HG03139 (cell line): ENCODE data around the gene RARA.
A peak's percentile ranks its signal among the peaks of the same experiment; 100 is the strongest.

ENCODE experiments used
- ATAC-seq: cut with Tn5 transposase; IDR thresholded peaks from one replicate; pipeline ENCODE4 v1.9.1; 2021; ENCODE audit not compliant: unreplicated experiment

The RARA gene

DNA sequence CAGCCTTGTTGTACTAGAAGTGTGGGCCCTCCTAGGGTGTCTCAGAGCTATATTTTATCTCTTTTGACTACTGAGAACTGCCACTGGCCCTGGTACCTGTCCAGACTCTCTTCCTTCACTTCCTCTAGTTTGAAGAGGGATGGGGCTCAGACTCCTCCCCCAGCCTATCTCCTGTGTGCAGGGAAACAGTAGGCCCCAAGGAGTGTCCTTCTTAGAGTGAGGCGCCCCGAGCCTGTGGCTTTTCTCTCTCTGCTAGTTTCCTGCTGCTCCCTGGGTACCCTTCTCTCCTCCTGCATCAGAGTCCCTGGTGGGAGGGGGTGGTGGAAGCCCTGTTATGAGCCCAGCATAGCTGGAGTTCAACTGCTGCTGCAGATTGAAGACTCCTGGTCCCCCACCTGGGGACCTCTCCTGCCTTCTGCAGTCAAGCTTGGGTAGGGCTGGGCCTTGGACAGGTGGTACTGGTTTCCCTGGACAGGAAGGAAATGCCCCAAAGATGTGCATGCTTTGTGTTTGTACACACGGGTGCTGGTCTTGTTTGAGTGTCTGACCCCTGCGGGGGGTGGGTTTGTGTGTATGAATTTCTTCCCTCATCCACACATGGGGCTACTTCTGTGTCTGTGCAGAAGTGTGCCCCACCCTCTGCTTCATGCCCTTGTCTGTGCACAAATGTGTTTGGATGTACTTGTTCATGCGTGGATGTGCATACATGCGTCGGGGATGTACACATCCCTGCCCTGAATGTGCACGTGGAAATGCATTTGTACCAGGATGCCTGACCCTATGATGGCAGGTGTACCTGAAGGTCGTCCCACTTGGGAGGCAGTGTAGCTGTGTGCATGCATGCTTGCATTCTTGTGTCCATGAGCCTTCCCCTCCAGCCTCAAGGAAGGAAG is 6.9 kb downstream of the RARA start:
- ATAC-seq = no peak

- no peak for ATAC-seq
Measured at GRCh38 chr17:40316571-40317344, 7.8 kb downstream of the RARA start.

GRCh38 chr17:40317345-40317873 is 8.4 kb downstream of the RARA start:
- no peak for ATAC-seq

- ATAC-seq = peak; percentile 36
Measured at GRCh38 chr17:40317880-40318829, 9.2 kb downstream of the RARA start.

- no peak for ATAC-seq
Measured at GRCh38 chr17:40318830-40319391, 9.9 kb downstream of the RARA start.

GRCh38 chr17:40319651-40320540 is 10.9 kb downstream of the RARA start:
- no peak for ATAC-seq

DNA sequence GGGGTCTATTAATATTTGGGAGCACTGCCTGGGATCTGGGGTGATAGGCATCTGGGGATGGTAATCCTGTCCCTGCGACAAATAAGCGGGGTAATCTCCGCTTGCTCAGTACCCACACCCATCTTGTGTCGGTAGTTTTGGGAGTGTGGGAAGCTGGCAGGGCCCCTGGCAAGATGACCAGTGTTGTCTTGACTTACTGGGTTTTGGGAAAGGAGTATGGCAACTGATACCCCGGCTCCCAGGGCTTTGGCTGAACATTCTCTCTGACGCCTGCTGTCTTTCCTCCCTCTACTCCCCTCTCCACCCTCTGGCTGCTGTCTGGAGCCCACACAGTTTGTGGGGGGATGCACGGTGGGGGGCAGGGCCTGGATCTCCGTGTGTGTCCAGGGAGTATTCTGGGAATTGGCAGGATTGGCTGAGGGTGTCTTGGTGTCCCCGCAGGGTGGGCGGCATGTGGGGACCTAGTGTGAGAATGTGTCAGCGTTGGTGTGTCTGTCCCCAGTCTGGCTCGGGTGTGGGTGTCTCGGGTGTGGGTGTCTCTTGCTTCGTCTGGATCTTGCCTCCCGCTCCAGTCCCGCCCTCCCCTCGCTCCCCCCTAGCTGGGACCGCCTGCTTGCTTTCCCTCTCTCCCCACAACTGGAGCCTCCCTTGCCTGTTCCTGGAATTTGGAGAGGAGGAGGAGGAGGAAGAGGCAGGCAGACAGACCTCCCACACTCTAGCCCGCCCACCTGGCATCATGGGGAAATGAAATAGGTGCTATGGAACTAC is 12.0 kb downstream of the RARA start:
- no peak for ATAC-seq

DNA sequence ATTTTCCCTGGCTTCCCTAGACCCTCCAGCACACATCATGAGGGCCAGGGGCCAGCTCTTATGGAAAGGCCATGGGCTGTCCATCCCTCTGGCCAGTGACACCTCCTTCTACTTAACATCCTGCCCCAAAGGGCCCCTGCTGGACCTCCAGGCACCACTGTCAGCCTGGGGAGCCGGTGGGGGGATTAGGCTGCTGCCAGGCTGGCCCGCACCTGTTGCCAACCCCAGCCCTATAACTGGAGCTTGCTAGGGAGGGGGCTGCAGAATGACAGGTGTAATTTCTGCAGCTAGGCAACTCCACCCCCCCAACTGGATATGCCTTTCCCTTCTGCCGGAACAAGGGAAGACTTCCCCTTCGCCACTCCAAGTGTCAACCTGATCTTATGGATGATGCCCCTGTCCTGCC is 12.5 kb downstream of the RARA start:
- no peak for ATAC-seq

DNA sequence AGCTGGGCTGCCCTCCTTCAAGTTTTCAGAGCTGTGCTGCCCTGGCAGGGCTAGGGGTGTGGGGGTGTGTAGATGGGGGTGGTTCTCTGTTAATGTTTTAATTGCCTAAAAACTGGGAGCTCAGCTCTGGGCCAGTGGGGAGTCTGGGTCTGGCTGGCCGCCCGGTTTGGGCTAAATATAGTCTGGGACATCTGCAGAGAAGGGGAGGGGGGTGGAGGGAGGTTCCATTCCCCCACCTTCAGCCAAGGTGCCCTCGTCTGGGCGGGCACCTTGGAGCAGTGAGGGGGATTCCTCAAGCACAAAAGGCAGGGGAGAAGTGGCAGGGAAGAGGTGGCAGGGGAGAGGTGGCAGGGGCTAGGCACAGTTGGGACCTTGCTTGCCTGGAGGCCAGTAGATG is 13.0 kb downstream of the RARA start:
- ATAC-seq = no peak

- ATAC-seq = no peak
Measured at GRCh38 chr17:40322358-40323315, 13.7 kb downstream of the RARA start.

DNA sequence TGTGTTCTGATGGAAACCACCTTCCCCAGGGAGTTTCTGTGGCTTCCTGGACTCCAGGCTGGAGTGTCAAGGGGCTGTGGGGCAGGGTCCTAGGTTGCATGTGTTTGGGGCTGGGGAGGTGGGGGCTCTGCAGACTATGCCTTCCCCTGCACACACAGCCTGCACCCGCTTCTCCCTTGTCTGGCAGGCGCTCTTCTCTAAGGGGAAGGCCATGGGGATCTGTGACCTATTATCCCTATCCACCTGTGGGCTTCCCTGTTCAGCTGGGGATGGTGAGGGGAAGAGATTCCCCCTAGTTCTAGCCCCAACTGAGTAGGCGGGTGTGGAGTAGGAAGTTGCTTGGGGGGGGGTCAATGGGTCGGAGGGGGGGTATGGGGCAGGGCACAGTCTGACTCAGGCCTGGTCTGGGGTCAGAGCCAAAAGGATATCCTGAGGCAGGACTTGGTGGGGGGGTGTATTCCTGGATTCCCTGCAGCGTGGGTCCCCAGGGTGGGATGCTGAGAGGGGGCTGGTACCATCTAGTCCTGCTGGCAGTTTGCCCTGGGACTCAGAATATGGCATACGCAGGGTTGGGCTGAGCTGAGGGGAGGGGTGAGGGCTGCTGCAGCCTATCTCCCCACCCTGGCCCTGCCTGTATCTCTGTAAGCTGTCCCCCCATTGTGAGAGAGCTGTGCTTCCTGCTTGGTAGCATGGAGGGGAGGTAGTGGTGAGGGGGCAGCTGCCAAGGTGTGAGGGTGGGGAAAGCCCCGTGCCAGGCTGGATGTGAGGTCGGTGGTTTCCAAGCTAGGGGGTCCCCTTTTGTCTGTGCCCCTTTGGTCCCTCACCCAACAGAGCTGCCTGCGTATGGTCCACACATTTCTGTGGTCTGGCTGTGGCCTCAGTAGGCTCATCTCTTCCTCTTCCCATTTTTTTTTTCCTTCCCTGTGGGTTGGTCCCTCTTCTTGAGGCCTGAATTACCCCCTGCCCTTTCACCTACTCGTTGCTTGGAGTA is 14.7 kb downstream of the RARA start:
- no peak for ATAC-seq

DNA sequence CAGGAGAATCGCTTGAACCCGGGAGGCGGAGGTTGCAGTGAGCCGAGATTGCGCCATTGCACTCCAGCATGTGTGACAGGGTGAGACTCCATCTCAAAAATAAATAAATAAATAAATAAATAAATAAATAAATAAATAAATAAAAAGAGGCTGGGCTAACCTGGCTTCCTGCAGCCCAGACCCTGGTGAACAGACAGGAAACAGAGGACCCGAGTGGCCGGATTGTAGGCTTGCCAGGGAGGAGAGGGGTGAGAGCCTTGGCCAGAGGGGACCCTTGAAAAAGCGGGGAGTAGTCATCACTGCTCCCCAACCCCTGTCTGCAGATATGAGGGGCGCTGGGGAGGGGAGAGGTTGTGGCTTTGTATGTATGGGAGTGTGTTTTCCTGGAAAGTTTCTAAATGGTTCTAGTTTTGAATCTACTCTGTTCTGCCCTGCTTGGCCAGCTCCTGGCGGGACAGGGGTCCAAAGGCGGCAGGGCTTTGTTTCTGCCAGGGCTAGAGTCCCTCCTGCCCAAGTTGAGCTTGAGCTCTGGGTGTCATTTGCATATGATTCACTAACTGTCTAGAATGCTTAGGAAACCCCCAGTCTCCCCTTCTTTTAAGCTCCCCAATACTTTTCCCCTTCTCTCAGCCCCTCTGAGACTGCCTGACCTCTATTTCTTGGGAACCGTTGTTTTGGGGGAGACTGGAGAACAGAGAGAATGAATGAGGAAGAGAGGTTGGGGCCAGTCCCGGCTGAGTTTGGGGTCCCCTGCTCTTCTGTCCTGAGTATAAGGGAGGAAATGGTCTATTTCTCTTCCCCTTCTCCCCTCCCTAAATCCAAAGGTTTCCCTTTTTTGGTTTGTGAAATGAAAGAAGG is 16.4 kb downstream of the RARA start:
- ATAC-seq = no peak

DNA sequence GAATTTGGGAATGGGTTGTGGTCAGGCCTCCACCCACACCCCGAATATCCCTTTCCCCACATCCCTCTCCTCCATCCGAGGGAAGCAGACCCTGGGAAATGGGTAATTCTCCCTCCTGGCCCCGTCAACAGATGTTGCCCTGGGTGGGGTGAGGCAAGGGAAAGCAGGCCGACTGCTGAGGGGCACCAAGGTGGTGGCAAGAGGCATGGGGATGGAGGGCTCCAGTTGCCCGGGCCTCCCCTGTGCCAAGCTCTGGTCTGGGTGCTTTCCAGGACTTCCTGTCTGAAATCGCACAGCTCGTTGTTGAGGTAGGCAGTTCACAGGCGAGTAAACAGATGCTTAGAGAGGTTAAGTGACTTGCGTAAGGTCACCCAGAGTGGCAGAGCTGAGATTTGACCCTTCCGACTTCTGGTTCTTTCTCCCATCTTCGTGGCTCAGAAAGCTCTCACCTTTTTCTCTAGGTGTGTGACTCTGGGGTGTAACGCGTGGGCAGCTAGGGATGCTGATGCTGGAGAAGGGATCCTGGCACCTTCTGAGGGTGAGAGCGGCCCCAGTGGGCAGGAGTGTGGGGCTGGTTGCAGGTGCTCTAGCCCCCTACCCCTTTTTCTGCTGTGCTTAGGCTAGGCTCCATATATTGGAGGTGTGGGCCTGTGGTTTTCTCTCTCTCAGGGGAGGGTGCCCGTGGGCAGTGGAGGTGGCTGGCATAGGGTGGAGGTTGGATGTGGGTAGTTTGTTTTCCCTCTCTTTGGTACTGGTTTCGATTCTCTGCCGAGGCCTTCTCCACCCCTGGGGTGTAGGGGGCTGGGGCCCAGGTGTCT is 17.2 kb downstream of the RARA start:
- no peak for ATAC-seq

DNA sequence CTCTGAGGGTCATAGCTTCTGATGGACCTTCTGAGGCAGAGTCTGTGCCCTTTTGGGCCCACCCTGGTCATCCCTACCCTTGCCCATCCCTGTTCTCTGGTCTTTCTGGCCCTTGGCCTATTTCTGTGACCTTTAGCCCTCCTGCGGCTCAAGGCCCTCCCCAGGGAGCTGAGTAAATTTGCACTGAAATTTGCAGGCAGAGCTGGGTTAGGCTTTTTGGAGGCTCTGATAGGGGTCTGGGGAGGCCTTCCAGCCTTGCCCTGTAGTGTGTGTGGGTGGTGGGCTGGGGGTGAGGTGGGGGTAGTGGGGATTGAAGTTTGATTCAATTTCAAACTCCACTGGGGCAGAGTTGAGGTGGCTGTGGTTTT is 17.8 kb downstream of the RARA start:
- no peak for ATAC-seq

DNA sequence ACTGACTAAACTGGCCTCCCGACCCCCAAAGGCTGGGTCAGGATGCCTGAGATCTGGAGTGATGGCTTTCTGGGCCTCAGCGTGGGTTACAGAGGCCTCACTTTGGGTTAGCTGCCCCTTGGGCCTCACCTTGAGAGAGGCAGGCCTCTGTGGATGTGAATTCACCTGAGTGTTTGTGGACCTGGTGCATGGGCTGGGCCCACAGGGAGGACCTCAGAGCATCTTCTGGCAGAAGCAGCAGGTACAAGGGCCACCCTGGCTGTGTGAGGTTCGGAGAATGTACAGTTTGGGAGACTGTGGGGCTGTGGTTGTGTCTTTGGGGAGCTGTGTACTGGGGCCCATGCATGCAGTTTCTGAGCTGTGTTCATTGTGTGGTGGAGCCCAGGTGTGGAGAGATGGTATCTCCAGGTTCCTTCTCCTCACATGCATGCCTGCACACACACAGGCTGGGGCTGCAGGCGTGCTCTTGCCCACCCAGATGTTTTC is 18.3 kb downstream of the RARA start:
- ATAC-seq = no peak
